SK-MEL-5 (cell line): Measurements from ENCODE around the gene AGAP1. TPM values are rescaled to one million over a fixed set of nuclear protein-coding genes. Genes with fewer than 3 reads are reported as not detected.

ENCODE experiments used
- DNase-seq: peaks from one replicate; pipeline ENCODE4 v3.0.0-alpha.2; 2016; ENCODE audit warnings: low read depth, low spot score
- in situ Hi-C: cut with HindIII; loops from 2 replicates; pipeline ENCODE4 v1.10.0; 2016; ENCODE audit warnings: low sequenced_read_pairs, high pct_unique_total_duplicates, low pct_unique_long_range_greater_than_20kb
- total RNA-seq: library from RNA; depleted of rRNA; stranded (reverse); fragments of >200 nt; shearing (Covaris generic); gene quantifications from 2 replicates; pipeline ENCODE4 v1.2.3, GENCODE V29; 2014

The AGAP1 gene
- total RNA-seq, 1 experiment from 2014 or later, result 16.4 TPM

DNA sequence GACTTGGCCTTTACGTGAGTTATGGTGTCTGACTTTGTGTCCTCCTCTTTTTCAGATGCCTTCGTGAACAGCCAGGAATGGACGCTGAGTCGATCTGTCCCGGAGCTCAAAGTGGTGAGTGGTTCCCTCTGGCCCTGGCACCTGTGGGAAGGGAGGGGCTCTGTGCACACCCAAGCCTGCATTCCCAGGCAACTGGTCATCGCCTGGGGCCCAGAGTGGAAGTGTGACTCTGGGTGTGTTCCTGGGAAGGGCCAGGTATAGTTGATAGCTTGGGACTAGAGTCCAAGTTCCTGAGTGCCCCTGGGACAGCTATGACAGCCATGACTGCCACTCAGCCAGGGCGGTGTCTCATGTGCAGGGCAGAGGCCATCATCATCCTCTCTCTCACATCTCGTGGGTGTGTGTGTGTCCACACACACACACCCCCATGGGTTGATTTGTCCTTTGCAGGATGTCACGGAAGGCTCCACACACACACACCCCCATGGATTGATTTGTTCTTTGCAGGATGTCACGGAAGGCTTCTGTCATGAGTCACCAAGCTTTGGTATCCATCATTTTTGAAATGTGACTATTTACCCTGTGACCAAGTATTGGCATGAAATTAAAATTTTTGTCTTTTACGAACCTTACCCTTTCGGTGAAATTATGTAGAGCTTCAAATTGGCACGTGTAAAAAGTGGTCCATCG, 215.4 kb downstream of the AGAP1 start:
- in situ Hi-C loops, result no loop called here
- no peak for DNase-seq

DNA sequence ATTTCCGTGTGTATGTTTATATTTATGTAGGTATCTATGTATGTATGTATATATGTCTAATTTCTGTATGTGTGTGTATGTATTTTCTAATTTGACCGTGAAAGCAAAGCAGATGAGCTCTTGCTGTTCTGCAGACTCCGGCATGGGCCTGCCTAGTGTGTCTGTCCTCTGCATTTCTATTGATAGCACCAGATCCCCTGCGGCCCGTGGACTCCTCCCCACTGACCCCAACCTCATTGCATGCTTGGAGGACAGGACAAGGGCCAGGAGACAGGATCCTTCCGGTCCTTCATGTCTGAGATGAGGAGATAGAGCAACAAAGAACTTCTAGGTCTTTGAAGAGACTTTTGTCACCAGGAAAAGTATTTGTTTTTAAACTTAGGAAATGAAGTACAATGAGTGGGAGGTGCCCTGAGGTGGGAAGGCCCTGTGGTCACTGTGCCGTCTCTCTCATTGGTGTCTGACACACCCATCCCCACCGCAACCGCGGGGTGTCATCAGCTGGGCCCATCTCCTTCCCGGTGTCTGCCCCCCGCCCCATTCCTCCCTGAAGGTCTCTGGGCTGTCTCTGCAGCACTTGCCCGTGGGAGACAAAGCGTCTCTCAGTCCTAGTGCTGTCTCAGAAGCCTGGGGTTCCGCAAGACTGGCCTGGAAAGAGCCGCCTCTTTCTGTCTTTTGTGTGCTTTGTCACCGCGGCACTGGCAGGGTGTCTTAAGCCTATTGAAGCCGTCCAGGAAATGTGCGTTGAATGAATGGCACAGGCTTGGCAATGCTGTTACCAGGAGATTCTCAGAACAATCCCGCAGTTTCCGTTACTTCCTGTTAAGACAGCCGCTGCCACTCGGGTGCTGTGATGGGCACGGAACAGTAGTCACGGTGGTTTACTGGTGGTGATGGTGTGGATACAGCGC, 216.4 kb downstream of the AGAP1 start:
- no peak for DNase-seq
- in situ Hi-C loops, result no loop called here

DNA sequence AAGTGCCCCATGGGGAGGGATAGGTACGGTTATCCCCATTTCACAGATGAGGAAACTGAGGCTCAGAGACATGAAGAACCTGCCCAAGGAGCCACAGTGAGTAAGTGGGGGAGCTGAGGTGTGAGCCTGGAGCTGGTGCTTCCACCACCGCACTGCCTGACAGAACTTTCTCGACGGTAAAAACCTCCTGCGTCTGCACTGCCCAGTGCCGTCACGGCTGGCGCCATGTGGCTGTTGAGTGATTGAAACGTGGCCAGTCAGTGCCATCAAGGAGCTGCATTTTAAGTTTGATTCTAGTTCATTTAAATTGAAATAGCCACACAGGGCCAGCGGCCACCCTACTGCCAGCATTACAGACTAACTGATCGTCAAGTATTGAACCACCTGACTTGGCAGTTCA, 217.1 kb downstream of the AGAP1 start:
- in situ Hi-C loops, result no loop called here
- no peak for DNase-seq

- in situ Hi-C loops, result no loop called here
- no peak for DNase-seq
Observed at GRCh38 chr2:235711527-235711926, 217.7 kb downstream of the AGAP1 start.

DNA sequence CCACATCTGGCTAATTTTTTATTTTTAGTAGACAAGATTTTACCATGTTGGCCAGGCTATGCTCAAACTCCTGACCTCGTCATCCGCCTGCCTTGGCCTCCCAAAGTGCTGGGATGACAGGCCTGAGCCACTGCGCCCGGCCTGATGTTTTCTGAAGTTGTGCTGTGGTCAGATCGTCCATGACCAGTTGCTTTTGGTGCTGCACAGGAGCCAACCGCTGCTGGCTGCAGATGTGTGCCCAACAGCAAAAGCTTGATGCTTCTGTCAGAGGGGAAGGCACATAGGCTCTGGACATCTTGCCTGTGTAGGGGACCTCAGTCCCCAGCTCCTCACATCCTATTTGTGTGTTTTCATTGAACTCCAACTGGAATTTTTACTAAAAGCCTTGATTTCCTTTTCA, 218.3 kb downstream of the AGAP1 start:
- in situ Hi-C loops, result no loop called here
- no peak for DNase-seq

DNA sequence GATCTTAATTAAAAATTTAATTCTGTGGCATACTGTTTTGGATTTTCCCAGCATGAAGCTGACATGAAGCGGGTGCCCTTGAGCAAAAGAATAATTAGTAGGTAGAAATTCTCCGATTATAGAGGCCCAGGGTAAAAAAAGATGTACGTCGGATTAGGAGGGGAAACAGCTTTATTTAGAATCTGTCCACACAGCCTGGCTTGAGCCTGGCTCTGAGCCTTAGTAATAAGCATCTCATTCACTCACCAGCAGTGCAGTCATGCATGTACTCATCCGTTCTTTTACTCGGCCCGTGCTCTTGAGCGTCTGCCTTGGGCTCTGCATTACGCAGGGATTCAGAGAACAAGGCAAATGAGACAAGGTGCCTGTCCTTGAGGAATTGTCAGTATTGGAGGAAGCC, 219.3 kb downstream of the AGAP1 start:
- DNase-seq, result no peak
- in situ Hi-C loops, result no loop called here

- no peak for DNase-seq
- in situ Hi-C loops, result no loop called here
Observed at GRCh38 chr2:235715601-235716000, 221.8 kb downstream of the AGAP1 start.

DNA sequence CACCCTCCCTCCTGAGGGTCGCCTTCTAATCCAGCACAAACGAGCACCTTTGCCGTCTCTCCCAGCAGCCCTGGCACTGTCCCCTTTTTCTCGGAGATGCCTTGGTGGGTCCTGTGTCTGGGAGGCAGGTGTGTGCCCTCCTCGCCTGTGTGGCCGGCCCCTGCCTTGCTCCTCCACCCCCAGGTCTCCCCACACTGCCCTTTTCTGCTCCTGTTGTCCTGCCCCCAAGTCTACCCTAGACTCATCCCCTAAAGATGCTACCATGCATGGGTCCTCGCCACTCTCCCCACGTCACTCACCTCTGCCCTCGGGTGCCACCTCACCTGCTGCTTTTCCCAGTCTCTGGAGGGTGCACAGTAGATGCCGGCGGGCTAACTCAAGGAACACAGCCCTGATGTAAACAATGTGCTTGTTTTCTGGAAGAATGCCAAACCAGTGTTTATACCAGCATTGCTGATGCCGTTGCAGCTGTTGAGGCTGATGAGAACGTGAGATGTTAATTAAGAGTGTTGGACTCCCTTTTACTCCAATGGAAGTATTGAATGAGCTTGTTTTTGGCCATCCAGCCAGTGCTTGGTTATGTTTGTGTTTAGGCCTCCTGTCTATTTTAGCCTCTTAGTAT, 223.1 kb downstream of the AGAP1 start:
- DNase-seq, result no peak
- in situ Hi-C loops, result no loop called here

GRCh38 chr2:235719146-235719942, 225.5 kb downstream of the AGAP1 start:
- no peak for DNase-seq

GRCh38 chr2:235721625-235722024, 227.8 kb downstream of the AGAP1 start:
- in situ Hi-C loops, result no loop called here
- DNase-seq, result no peak

More at GRCh38 chr2:235719146-235719942, 225.5 kb downstream of the AGAP1 start:
- in situ Hi-C loops, result no loop called here

DNA sequence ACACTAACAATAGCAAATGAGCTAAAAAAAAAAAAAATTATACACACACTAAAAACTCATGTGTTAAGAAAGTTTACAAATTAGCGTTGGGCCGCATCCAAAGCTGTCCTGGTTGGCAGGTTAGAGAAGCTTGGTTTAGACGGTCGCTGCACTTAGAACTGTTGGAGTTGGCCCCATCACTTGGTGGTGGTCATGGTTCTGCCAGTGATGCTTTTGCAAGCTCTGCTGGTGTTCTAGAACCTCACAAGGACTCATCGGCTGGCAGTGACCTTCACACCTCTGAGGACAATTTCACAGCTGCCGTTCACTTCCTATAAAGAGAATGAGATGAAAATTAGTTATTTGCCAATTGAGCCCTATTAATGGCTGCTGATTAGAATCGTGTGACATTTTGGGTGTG, 229.0 kb downstream of the AGAP1 start:
- no peak for DNase-seq
- in situ Hi-C loops, result no loop called here

DNA sequence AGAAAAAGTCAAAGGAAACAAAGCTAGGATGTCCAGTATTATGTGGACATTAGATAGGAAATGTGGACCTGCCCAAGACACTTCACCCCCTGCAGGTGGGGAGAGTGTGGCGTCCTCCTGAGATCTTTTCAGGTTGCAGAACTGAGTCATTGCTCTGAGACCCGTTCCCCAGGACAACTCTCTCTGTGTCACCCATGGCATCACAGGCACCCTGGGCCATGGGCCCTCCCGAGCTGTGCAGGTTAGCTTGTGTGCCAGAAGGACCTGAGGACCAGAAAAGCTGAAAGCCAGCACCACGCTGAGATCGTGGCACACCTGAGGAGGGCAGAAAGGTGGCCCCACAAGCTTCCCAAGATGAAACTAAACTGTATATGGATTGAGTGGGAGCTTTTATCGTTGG, 229.5 kb downstream of the AGAP1 start:
- no peak for DNase-seq
- in situ Hi-C loops, result no loop called here

- no peak for DNase-seq
- in situ Hi-C loops, result no loop called here
Observed at GRCh38 chr2:235723811-235724465, 230.1 kb downstream of the AGAP1 start.

DNA sequence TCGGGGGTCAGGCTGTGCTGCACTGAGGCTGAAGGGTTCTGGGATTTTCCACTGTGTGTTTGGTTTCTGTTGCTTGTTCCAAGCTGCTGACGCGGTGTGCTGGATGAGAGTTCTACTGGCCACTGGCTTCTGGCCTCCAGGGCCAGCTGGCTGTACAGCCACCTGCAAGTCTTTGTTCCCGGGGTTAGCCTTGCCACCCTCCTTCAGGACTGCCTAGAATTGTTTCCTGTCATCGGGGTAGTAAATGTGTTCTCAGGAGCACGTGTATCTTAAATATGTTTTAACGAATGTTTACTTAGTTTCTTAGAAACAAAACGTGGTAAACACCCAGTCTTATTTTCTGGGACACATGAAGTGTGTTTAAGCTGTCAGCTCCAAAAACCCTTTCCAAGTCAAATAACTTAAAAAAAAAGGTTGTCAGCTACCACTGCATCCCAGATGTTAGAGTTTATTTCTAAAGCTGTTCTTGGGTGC, 231.2 kb downstream of the AGAP1 start:
- in situ Hi-C loops, result no loop called here
- no peak for DNase-seq

- DNase-seq, result no peak
- in situ Hi-C loops, result no loop called here
Observed at GRCh38 chr2:235725841-235726240, 232.0 kb downstream of the AGAP1 start.

DNA sequence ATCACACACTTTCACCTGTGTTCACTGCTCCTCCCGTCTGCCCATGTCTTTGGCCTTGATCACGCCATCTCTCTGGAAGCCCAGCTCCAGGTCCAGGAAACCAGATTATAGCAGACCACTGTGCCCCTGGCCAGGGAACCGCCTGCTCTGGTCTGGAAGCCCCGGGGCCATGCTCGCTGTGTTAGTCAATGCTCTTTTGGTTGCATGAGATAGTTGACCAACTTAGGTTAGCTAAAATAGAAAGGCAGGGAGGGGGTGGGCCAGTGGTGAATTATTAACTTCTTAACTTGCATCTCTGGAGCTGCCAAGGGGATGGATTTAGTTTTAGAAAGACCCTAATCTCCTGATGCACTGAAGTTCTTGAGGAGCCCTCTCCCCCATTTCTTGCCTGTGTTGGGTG, 232.7 kb downstream of the AGAP1 start:
- in situ Hi-C loops, result no loop called here
- no peak for DNase-seq

DNA sequence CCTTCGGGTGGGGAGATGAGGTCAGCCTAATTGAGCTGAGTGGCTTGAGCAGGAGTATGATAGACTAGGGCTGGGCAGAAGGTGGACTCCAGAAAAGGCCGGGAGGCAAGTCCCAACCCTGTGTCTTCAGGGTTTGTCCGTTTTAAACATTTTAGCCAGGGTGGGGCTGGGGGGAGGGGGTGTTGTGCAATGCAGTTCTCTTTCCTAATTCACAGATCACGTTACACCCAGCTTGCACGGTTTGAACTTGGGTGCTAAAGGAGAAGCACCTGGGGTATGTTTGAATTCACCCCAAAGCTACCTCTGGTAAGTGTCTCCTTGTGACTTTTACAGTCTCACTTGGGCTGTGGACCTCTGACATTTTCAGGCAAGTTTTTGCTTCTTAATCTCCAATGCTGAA, 233.3 kb downstream of the AGAP1 start:
- no peak for DNase-seq
- in situ Hi-C loops, result no loop called here
